ENCODE data around the gene MYB.
"Not testable (repeated sequence)": the region's sequence is repeated elsewhere in the genome, so short reads cannot be mapped to it uniquely, and the experiment has no call there.

MYB gene

DNA sequence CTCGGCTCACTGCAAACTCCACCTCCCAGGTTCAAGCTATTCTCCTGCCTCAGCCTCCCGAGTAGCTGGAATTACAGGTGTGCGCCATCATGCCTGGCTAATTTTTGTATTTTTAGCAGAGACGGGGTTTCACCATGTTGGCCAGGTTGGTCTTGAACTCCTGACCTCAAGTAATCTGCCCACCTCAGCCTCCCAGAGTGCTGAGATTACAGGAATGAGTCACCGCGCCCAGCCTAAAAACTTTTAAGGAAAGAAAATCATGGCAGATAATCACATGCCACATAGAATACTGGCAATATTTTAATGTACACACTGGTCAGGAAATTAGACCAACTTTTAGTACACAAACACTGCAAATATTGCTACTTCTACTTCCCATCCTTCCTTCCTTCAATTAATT lies 16.7 kb upstream of the MYB start:
- DNase-seq: not testable (repeated sequence)

DNA sequence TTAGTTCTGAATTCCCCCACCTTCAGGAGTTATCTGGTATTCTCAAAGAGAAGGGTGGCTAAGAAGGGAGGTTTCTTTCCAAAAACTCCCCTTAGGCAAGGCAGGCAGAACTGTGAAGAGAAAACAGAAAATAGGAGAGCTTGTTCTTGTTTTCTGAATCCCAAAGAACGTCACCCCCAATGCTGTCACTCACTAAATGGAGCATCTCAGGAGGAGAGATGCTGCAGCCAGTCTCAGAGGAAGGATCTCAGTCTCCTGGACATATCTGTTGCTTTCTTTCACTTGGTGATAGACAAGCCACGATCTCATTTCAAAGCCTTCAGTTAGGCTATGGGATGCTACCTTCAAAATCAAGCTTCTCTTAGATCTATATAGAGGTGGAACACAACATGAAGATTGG lies 16.1 kb upstream of the MYB start:
- DNase-seq: no peak

DNA sequence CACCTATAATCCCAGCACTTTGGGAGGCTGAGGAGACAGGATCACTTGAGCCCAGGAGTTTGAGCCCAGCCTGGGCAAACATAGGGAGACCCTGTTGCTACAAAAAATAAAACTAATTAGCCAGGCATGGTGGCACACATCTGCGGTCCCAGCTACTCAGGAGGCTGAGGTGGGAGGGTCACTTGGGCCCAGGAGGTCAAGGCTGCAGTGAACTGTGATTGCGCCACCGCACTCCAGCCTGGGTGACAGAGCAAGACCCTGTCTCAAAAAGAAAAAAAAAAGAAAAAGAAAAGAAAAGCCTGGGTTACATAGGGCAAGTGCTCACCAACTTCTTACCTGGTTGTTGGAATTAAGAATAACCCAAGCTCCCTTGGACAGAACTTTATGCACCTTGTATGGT lies 14.6 kb upstream of the MYB start:
- no peak for DNase-seq

DNA sequence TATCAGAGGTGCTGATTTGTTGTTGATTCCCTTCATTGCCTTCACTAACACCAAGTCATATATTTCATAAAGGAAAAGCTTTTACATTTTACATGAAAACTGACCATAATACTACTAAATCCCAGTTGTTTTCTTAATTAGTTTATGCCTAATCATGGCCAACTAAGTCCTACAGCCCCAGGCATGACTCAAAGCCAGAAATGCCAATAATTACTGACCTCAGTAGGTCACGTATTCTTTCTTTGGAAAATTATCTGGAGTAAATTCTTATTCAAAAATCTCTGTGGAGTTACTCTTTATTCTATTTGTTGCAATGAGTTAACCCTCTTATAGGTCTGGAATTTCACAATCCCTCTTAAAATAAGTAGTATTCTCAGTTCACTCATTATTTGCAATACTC lies 13.5 kb upstream of the MYB start:
- no peak for DNase-seq

DNA sequence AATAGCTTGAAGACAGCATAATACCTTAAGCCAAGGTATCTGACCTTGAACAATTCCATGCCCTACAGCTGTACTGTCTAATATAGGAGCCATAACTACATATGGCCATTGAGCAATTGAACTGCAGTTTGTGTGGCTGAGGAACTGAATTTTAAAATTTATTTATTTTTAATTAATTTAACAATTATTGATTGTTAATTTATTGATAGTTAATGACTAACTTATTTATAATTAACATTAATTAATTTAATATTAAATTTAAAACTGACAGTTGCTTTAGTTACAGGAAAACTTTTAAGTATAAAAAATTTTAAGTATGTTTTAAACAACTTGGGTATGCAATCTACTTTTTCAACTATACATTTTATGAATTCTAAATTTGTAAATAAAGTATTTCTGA lies 12.3 kb upstream of the MYB start:
- DNase-seq: no peak

DNA sequence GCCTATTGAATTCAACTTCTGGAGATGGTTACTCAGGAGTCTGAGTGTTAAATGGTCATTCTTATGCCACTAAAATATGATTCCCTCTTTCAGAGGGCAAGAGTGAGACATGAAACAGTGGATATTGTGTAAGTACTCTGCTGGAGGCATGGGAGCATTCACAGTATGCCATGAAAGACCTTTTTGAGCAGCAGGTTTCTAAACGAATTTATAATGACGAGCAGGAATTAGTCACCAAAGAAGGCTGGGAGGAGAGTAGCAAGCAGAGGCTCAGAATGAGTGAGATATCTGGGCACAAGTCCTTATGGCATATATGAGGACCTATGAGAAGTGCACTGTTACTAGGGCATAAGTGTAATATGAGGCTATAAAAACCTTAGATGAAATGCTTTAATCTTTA lies 10.9 kb upstream of the MYB start:
- no peak for DNase-seq

DNA sequence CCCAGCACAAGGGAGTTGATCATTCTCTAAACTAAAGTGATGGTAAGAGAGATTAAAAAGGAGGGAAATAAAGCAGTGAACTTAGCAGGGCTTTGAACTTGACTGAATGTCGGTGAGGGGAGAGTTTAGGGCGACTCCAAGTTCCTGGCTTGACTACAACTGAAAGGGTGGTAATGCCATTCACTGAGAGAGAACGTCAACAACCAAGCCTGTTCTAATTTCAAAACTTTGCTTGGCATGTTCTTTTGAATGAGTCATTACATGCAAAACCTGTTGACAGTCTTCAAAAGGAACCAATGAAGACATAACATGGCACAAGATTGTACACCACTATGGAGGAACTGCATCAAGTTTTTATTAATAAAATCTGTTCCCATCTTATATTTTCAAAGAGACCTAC lies 10.3 kb upstream of the MYB start:
- DNase-seq: no peak

DNA sequence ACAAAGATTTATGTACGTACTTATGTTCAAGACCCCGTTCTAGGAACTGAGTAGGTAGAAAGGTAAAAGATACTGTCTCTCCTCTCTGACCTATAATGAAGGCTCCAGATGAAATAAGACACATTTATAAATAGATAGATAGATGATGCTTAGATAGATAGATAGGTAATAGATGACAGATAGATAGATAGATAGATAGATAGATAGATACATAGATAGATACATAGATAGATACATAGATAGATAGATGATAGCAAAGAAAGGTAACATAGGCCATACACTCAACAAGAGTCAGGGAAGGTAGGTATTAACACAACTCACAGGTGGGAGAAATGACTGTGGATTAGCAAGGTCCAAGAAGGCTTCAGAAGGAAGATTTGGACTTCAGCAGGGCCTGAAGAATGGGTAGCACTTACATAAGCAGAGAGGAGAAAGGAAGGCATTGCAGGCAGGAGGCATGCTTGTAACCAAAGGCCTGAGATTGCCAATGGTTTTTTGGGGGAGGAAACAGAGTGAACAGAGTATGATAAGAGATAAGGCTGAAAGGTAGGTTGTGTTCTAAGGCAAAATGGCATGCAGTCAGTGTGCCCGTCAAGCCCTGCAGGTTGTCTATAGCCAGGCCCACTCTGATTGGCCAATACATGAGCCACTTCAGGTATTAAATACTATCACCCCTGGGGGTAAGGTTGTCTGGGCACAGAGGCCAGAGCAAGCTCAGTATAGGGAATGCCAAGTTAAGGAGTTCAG lies 7.7 kb upstream of the MYB start:
- no peak for DNase-seq

DNA sequence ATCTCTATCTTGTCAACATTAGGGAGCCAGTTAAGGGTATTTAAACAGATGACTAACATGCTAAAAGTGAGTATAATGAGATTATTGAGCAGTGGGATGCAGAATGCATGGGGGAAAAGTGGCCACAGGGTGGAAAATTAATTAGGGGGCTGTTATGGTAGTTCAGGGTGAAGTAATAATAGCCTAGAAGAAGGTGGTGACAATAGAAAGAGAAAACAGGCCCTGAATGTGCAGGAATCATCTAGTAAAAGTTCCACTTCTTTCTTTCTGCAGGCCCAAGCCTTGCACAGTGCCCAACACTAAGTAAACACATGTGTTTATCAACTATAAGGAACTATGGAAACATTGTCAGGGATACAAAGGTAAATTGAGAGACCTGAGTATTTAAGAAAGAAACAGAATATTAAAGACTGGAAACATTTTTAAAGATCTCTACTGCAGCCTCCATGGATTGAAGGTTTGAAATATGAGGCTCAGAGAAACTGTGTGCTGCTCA lies 7.1 kb upstream of the MYB start:
- no peak for DNase-seq

DNA sequence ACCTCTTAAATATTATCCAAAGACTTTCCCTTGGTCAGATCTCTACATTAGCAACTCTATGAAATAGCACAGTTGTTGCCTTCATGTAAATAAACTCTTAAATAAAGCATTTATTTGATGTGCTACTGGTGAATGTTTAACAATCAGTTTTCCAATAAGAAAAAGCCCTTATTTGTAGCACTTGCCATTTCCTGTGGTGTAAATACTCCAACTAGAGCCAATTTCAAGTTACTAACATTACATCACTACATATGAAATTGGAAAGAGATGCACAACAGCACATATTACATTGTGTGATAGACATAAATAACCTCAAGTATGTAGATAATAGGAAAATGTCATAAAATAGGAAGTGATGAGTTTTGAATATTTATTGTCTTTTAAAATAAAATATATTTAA lies 5.0 kb upstream of the MYB start:
- DNase-seq: no peak

DNA sequence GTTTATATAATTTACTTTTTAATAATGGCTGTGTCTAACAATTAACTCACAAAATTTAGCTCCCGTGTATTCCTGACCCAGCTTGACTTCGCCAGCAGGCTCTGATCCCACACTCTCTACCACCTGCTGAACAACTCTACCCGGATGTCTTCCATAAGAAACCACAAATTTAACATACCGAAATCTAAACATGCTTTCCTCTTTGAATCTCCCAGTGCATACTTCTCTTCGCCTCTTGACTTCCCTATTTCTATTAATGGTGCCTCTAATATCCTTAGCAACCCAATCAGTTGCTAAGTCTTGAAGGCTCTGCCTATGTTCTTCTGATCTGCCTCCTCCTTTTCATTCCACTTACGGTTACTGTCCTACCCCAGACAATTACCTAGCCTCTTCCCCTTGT lies 4.6 kb upstream of the MYB start:
- no peak for DNase-seq

DNA sequence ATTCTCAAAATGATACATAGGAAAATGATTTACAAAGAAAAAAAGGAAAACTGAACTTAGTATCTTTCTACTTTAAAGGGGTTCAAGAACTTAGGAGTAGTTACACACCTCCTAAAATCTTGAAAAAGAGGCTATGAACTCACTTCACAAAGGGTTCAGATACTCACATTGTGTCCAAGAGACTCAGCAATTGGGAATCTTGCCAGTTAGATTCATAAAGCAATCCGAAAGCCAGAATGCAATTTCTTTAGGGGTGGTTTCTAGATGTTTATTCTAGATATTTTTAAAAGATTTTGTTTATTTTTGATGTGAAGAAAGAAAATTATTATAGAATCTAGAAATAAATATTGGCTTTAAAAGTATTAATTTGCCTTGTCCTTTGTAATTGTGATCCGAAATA lies 1.7 kb upstream of the MYB start:
- no peak for DNase-seq

DNA sequence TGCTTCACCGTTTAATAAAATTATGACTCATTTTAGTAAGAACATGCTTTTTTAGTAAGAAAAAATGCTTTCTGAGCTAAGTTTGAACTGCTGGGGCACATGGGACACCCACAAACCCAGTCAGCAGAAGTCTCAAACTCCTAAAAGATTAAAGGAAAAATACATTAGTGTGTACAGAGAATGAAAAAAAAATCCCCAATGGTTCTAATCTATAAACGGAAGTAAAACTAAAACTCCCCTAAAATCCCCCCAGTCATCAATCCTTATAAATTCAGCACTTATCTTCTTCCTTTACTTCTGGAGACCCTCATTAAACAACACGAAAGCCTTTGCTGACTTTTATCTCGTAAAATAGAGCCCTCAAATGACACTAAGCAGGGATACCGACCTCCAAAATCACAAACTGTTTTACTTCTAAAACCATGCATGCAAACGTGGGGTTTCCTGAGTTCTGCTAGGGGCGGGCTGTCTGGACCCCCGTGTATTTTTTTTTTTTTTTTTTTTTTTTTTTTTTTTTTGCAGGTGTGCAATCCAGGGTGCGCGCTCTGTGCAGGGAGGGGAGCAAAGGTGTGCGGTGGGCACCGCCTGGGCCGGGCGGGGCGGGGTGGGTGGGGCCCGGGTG lies 1.1 kb upstream of the MYB start:
- no peak for DNase-seq

DNA sequence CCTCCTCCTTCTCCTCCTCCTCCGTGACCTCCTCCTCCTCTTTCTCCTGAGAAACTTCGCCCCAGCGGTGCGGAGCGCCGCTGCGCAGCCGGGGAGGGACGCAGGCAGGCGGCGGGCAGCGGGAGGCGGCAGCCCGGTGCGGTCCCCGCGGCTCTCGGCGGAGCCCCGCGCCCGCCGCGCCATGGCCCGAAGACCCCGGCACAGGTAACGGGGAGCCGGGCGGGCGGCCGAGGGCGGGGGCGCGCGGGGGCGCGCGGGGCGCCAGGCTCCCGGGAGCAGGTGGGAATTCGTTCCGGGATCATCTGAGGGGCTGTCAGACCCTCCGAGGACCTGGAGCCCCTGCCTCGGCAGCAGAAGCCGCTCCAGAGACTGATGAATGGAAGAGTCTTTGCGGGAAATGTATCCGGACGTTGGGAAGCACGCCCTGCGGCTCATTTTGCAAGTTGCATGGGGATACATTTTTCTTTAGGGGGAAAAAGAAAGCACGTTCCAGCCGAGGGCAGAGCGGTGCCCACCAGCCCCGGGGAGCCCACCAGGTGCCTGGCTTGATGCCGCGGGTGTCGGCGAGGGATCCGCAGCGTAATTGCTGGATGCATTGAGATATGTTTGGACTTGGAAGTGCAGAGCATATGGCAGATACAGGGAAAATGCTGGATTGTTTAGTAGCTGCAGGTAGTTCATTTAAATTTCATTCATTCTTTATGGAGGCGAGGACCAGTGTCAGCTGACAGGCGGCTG lies 394 bp downstream of the MYB start:
- DNase-seq: no peak

DNA sequence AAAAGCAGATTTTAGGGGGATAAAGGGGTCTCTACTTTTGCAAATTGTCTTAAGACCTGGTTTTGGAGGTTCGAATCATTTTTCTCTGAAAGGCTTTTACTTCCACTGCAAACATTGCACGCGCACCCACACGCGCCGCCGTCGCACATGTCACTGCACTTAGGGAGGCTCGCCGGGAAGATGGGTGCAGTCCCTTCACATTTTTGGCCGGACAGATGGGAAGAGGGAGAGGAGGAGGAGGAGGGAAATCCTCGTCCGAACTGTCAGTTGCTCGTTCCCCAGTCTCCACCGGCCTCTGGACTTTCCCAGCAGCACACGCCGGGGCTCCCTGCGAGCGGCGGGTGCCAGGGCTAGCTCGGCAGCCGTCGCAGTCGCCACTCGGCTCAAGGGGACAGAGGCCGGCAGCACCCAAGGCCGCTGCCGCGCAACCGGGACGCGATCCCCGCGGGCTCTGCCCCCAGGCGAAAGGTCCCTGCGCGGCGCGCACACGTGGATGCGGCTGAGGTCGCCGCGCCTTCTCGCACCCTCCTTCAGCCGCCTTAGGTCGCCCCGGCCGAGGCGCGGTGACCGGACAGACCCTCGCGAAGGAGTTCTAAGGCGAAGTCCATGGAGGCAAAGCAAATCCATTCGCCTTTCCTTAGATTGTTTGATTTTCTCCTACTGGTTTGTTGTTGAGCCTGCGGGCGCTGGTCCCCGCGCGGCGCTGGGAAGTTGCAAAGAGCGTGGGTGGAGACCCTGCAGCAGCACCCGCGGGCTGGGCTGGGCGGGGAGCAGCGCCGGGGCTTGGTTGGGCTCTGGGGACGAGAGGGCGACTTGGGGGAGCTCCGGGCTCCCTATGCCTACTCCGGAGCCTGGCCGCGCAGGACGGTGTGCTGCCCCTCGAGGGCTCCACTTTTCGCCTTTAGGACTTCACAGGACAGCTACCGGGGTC lies 1.2 kb downstream of the MYB start:
- no peak for DNase-seq

DNA sequence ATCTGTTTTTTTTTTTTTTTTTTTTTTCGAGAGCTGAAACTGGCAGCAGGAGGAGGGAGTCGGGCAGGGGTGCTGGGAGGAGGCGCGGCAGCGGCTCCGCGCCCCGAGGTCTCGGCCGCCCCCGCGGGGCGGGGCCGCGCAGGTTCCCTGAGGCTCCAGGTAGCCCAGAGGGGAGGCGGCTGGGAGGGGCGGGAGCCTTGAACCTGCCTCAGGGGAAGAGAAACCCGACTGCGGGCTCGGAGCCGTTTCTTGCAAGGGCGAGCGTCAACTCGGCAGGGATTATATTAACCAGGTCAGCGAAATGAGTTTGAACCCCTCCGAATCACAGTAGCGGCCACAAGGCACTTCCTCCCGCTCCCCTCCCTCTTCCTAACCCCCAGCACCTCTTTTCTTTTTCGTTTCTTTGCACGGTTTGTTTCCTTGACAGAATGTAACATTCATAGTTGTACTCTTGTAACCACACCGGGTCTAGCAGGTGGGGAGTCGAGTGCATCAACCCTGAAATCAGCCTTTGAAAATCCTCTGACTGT lies 2.0 kb downstream of the MYB start:
- DNase-seq: peak; percentile 17

DNA sequence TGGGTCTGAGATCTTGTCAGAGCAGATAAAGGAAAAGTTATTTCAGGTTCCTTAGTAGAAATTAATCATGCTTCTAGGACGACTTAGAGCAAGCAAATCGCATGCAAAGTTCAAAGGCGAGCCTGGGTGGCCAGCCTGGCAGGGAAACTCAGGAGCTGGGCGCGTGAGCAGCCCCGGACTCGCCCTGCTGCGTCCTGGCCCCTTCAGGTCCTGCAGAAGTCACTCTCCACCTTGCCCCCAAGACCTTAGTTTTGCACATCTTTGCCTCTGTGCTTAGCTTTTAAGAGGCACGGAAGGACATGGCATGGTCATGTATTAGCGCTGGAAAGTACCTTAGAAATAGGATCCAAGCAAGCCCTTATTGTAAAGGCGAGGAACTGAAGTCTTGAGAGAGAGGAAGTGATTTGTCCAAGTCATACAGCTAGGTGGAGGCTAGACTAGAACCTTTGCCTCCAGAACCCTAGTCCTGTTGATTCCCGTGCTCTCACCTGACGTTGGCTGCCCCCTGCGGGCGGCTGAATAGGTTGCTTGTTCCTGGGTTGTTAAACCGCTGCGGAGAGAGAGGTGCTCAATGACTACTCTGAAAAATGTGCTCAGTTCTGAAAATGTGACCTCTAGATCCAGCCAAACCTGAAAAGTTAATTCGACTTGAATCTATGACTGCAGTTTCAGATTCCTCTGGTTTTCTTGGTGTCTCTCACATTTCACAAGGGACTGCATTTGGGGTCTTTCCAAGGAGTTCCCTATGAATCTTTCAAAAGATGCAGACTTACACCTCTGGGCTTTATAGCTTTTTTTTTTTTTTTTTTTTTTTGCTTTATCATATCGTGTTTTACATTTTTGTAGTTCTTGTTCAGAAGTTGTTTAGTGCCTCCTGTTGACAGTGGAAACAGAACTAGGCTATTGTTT lies 2.7 kb downstream of the MYB start:
- DNase-seq: no peak

DNA sequence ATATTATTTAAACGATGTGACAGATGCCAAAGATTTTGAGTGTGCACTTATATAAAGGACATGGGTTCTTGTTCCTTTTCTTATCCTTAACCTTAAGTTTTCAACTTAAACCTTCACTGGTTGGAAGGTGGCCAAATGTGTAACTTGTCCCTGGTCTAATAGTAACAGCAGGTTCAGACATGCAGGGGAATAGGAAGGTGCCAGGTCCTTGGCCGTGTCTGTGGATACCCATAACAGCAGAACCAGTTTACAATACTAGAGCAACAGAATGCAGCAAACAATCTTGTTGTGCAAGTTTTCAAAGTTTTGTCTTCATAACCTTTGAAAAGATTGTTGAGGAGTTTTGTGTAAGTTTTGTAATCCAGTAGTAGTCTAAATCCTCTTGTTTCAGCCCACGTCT lies 4.4 kb downstream of the MYB start:
- no peak for DNase-seq

DNA sequence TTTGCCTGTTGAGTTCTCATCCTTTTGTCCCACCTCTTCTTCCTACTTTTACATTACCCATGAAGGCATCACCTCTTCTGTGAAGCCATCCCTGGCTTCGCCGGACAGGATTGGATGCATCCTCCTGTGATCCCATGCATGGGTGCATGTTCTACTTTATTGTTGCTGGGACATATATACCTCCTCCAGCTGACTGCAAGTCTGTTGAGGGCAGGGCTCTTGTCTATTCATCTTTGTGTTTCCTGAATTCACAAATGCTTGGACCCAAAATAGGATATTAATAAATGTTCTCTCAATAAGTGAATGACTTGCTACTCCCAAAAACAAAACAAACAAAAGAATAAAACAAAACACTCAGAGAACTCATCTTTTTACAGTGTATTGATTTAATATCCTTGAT lies 5.1 kb downstream of the MYB start:
- no peak for DNase-seq

DNA sequence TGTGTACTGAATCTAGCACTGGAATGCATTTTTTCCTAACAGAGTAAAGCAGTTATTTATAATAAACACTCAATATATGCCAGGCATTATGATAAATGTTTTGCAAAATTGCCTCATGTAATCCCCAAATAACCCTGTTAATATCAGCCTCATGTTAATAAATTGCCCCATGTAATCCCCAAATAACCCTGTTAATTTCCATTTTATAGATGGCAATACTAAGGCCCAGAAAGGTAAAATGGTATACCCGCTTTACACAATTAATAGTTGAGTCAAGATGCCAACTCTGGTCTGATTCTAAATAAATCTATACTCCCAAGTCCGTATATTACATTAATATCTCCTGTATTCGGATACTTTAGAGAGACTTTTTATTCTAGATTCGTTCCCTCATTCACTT lies 6.3 kb downstream of the MYB start:
- no peak for DNase-seq

DNA sequence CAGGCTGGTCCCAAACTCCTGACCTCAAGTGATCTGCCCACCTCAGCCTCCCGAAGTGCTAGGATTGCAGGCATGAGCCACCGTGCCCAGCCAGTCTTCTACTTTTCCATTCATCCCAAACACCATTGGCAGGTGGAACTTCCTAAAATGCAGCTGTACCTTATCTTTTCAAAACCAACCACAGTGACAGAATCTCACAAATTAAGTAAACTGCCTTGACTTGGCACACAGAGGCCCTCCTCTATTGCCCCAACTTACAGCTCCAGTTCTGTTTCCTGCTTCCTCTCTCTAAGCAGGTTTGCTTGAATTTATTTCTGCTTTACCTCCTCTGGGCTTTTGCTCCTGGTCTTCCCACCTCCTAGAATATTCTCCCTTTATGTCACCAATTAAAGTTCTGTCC lies 7.6 kb downstream of the MYB start:
- no peak for DNase-seq

DNA sequence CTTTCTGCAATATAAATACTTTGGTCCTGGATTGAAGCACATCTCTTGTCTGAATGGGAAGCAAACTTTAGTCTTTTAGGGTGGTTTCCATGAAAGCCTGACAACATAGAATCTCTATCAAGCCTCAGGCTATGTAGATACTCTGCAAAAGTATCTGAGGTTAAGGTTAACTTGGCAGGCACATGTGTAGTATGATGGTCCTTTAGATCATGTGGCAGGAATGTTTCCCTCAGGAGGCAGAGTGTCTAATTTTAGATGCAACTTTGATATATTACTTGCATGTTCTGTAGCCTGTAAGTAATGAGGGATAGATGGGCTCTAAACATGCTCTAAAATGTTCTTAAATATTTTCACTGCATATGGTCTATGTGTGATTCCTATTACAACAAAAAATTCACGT lies 8.2 kb downstream of the MYB start:
- no peak for DNase-seq
